ENCODE data around the gene NME9.

NME9 gene

GRCh38 chr3:138332472-138333073, 2.9 kb upstream of the NME9 start:
- no peak for DNase-seq

- no peak for DNase-seq
Measured at GRCh38 chr3:138331143-138331894, 1.7 kb upstream of the NME9 start.

GRCh38 chr3:138329984-138330293, 288 bp upstream of the NME9 start:
- no peak for DNase-seq

GRCh38 chr3:138328341-138328740, 1.3 kb downstream of the NME9 start:
- no peak for DNase-seq

GRCh38 chr3:138327831-138328230, 1.8 kb downstream of the NME9 start:
- DNase-seq: no peak

GRCh38 chr3:138326866-138327595, 2.6 kb downstream of the NME9 start:
- DNase-seq: no peak

GRCh38 chr3:138325990-138326389, 3.7 kb downstream of the NME9 start:
- DNase-seq: no peak

- DNase-seq: no peak
Measured at GRCh38 chr3:138323971-138324370, 5.7 kb downstream of the NME9 start.

- DNase-seq: no peak
Measured at GRCh38 chr3:138317687-138318086, 12.0 kb downstream of the NME9 start.

- DNase-seq: no peak
Measured at GRCh38 chr3:138314751-138315150, 14.9 kb downstream of the NME9 start.

GRCh38 chr3:138310494-138310893, 19.2 kb downstream of the NME9 start:
- no peak for DNase-seq

- no peak for DNase-seq
Measured at GRCh38 chr3:138308783-138309182, 20.9 kb downstream of the NME9 start.

- DNase-seq: no peak
Measured at GRCh38 chr3:138307899-138308298, 21.8 kb downstream of the NME9 start.

GRCh38 chr3:138303474-138303873, 26.2 kb downstream of the NME9 start:
- DNase-seq: no peak

- no peak for DNase-seq
Measured at GRCh38 chr3:138300647-138301046, 29.0 kb downstream of the NME9 start.

GRCh38 chr3:138297876-138298275, 31.8 kb downstream of the NME9 start:
- DNase-seq: no peak

- DNase-seq: no peak
Measured at GRCh38 chr3:138297059-138297607, 32.5 kb downstream of the NME9 start.

- DNase-seq: no peak
Measured at GRCh38 chr3:138296639-138297038, 33.0 kb downstream of the NME9 start.

GRCh38 chr3:138289701-138290100, 40.0 kb downstream of the NME9 start:
- DNase-seq: no peak

- DNase-seq: no peak
Measured at GRCh38 chr3:138289260-138289659, 40.4 kb downstream of the NME9 start.

GRCh38 chr3:138284957-138285477, 44.6 kb downstream of the NME9 start:
- no peak for DNase-seq

- no peak for DNase-seq
Measured at GRCh38 chr3:138284079-138284478, 45.6 kb downstream of the NME9 start.

- no peak for DNase-seq
Measured at GRCh38 chr3:138282836-138283235, 46.8 kb downstream of the NME9 start.

GRCh38 chr3:138281561-138281960, 48.1 kb downstream of the NME9 start:
- DNase-seq: no peak
